H1 (cell line): ENCODE measurements around the gene ZNF91. TPM values are rescaled to one million over a fixed set of nuclear protein-coding genes. Genes with fewer than 3 reads are reported as not detected.

Experiments
- CTCF ChIA-PET: fragments of 300-600 bp; sonication (Branson Sonifier 250); formaldehyde crosslinking; loops from one replicate; lab custom pipeline; 2021; ENCODE audit not compliant: partially characterized antibody; lab: Charles Lee
- POLR2A ChIA-PET: fragments of 300-600 bp; sonication (Branson Sonifier 250); formaldehyde crosslinking; loops from one replicate; lab custom pipeline; 2021; ENCODE audit warnings: inconsistent platforms; ENCODE audit not compliant: partially characterized antibody; lab: Charles Lee
- DNase-seq, 2 experiments: peaks; one replicate each; pipeline versions ENCODE4 v3.0.0 to v3.0.0-alpha.2; 2010 to 2022; ENCODE audit warnings: low spot score in 2 of 2, low read depth in 1 of 2, mixed read lengths in 1 of 2
- FAIRE-seq: peaks from 2 replicates; lab custom pipeline; 2011; peaks lifted over from hg19 to GRCh38; lab: Jason Lieb, UNC
- H2AFZ ChIP-seq: 2 replicates; pipeline ENCODE4 v1.8.1; 2012; ENCODE audit warnings: low read length, inconsistent platforms
- H2AK5ac ChIP-seq: 2 replicates; pipeline ENCODE4 v1.6.1; 2013; ENCODE audit warnings: low read depth, low read length
- H2BK120ac ChIP-seq: replicated peaks from 2 replicates; pipeline ENCODE3; 2013; ENCODE audit warnings: low read depth, low read length, inconsistent platforms
- H2BK12ac ChIP-seq: 2 replicates; pipeline ENCODE4 v1.6.1; 2013; ENCODE audit warnings: low read depth, low read length
- H2BK15ac ChIP-seq: 2 replicates; pipeline ENCODE4 v1.6.1; 2013; ENCODE audit warnings: low read length
- H2BK20ac ChIP-seq: 2 replicates; pipeline ENCODE4 v1.6.1; 2013; ENCODE audit warnings: low read length
- H2BK5ac ChIP-seq: 2 replicates; pipeline ENCODE4 v1.6.1; 2013; ENCODE audit warnings: low read depth, low read length
- H3K14ac ChIP-seq: 2 replicates; pipeline ENCODE4 v1.6.1; 2013; ENCODE audit warnings: inconsistent platforms; ENCODE audit not compliant: insufficient read length
- H3K18ac ChIP-seq: 2 replicates; pipeline ENCODE4 v1.6.1; 2013; ENCODE audit warnings: low read length; ENCODE audit errors: extremely low read depth
- H3K23ac ChIP-seq: 2 replicates; pipeline ENCODE4 v1.6.1; 2013; ENCODE audit warnings: inconsistent platforms; ENCODE audit not compliant: insufficient read length
- H3K23me2 ChIP-seq: 2 replicates; pipeline ENCODE4 v1.6.1; 2013; ENCODE audit warnings: low read depth, low read length
- H3K27ac ChIP-seq: 2 replicates; pipeline ENCODE4 v1.6.1; 2011; ENCODE audit warnings: low read depth, low read length, inconsistent platforms
- H3K27me3 ChIP-seq, 4 experiments: replicated peaks in 1 of 4; 1 replicate in 1 of 4; 2 replicates in 3 of 4; pipeline versions ENCODE4 v1.6.1 to v1.8.1; 2011 to 2013; ENCODE audit warnings: low read length in 3 of 4, mild to moderate bottlenecking in 3 of 4, inconsistent platforms in 2 of 4, mixed read lengths in 2 of 4, moderate library complexity in 1 of 4; ENCODE audit not compliant: control insufficient read depth in 3 of 4, insufficient read depth in 3 of 4; ENCODE audit errors: extremely low read depth in 1 of 4
- H3K36me3 ChIP-seq, 4 experiments: 2 replicates each; pipeline versions ENCODE4 v1.6.1 to v1.8.1; 2011 to 2013; ENCODE audit warnings: mild to moderate bottlenecking in 4 of 4, low read length in 3 of 4, moderate library complexity in 2 of 4, control low read depth in 1 of 4, inconsistent platforms in 1 of 4; ENCODE audit not compliant: insufficient read depth in 4 of 4, control insufficient read depth in 2 of 4
- H3K4ac ChIP-seq: replicated peaks from 2 replicates; pipeline ENCODE3; 2013; ENCODE audit warnings: low read length, low read depth, mixed read lengths, inconsistent platforms; ENCODE audit not compliant: insufficient read length
- H3K4me1 ChIP-seq, 4 experiments: replicated peaks in 1 of 4; 1 replicate in 1 of 4; 2 replicates in 3 of 4; pipeline versions ENCODE4 v1.6.1 to v1.8.1; 2011 to 2013; ENCODE audit warnings: low read length in 3 of 4, inconsistent platforms in 2 of 4, mixed read lengths in 1 of 4; ENCODE audit not compliant: insufficient read depth in 4 of 4, control insufficient read depth in 3 of 4
- H3K4me2 ChIP-seq, 2 experiments: 2 replicates each; pipeline versions ENCODE4 v1.6.1 to v1.8.1; 2011 to 2013; ENCODE audit warnings: low read depth in 2 of 2, low read length in 2 of 2, control low read depth in 1 of 2, inconsistent platforms in 1 of 2, mild to moderate bottlenecking in 1 of 2; ENCODE audit not compliant: insufficient read depth in 1 of 2
- H3K4me3 ChIP-seq, 4 experiments: fragments of 200-600, 300-600 bp in 1 of 4; sonication (generic), shearing (Covaris generic), sonication (Bioruptor Twin) in 1 of 4; 2 replicates each; pipeline versions ENCODE4 v1.5.1 to v1.8.1; 2011 to 2016; ENCODE audit warnings: low read length in 4 of 4, low read depth in 3 of 4, control low read depth in 2 of 4, inconsistent platforms in 2 of 4, mild to moderate bottlenecking in 2 of 4, mixed read lengths in 1 of 4, moderate library complexity in 1 of 4; ENCODE audit not compliant: insufficient read depth in 2 of 4; ENCODE audit errors: extremely low read depth in 1 of 4
- H3K56ac ChIP-seq: replicated peaks from 2 replicates; pipeline ENCODE3; 2013; ENCODE audit warnings: low read depth, mild to moderate bottlenecking, mixed read lengths, low read length, inconsistent platforms; ENCODE audit not compliant: insufficient read length
- H3K79me1 ChIP-seq: 2 replicates; pipeline ENCODE4 v1.6.1; 2013; ENCODE audit warnings: low read depth, low read length, control low read depth
- H3K79me2 ChIP-seq, 2 experiments: 2 replicates each; pipeline versions ENCODE4 v1.6.1 to v1.8.1; 2012 to 2013; ENCODE audit warnings: low read length in 2 of 2, mild to moderate bottlenecking in 2 of 2, inconsistent platforms in 1 of 2; ENCODE audit not compliant: insufficient read depth in 2 of 2, control insufficient read depth in 1 of 2
- H3K9ac ChIP-seq, 4 experiments: replicated peaks in 1 of 4; 1 replicate in 1 of 4; 2 replicates in 3 of 4; pipeline versions ENCODE4 v1.6.1 to v1.8.1; 2011 to 2013; ENCODE audit warnings: low read depth in 3 of 4, low read length in 3 of 4, control low read depth in 2 of 4, mild to moderate bottlenecking in 2 of 4, moderate library complexity in 2 of 4, inconsistent platforms in 1 of 4; ENCODE audit errors: extremely low read depth in 1 of 4
- H3K9me3 ChIP-seq, 2 experiments: 2 replicates each; pipeline versions ENCODE4 v1.6.1 to v1.8.1; 2012 to 2013; ENCODE audit warnings: mild to moderate bottlenecking in 2 of 2, moderate library complexity in 2 of 2, control low read depth in 1 of 2, inconsistent platforms in 1 of 2, low read depth in 1 of 2, low read length in 1 of 2, mixed read lengths in 1 of 2; ENCODE audit not compliant: insufficient read depth in 2 of 2
- H4K20me1 ChIP-seq, 2 experiments: replicated peaks in 1 of 2; 2 replicates each; pipeline versions ENCODE3 to v1.8.1; 2011 to 2013; ENCODE audit warnings: inconsistent platforms in 2 of 2, low read length in 2 of 2, mild to moderate bottlenecking in 1 of 2; ENCODE audit not compliant: insufficient read depth in 2 of 2, control insufficient read depth in 1 of 2
- H4K5ac ChIP-seq: 2 replicates; pipeline ENCODE4 v1.6.1; 2013; ENCODE audit warnings: low read length, low read depth, mixed read lengths, inconsistent platforms; ENCODE audit not compliant: insufficient read length
- H4K8ac ChIP-seq: 2 replicates; pipeline ENCODE4 v1.8.0; 2013; ENCODE audit warnings: mild to moderate bottlenecking, moderate library complexity, low read length, inconsistent platforms; ENCODE audit not compliant: insufficient read depth; ENCODE audit errors: extremely low read depth
- H4K91ac ChIP-seq: replicated peaks from 2 replicates; pipeline ENCODE3; 2013; ENCODE audit warnings: low read length, mixed read lengths, inconsistent platforms; ENCODE audit not compliant: insufficient read length
- HDAC6 ChIP-seq: IDR thresholded peaks from one replicate; pipeline ENCODE4 v1.7.1; 2012; ENCODE audit warnings: low read depth, mild to moderate bottlenecking, inconsistent platforms, low read length, moderate library complexity
- KDM1A ChIP-seq: fragments of 200-600, 300-600 bp; sonication (generic); IDR thresholded peaks from 2 replicates; pipeline ENCODE4 v1.7.1; 2016; ENCODE audit warnings: mild to moderate bottlenecking, low read length, borderline replicate concordance
- MAFK ChIP-seq: IDR thresholded peaks from 2 replicates; pipeline ENCODE4 v1.6.1; 2012; ENCODE audit warnings: low read depth, mild to moderate bottlenecking, improper control_type of control experiment, low read length
- NRF1 ChIP-seq: IDR thresholded peaks from 2 replicates; pipeline ENCODE4 v1.6.1; 2011; ENCODE audit warnings: mild to moderate bottlenecking, low read depth, low read length, improper control_type of control experiment
- POLR2AphosphoS5 ChIP-seq: IDR thresholded peaks from 2 replicates; pipeline ENCODE4 v1.6.1; 2011; ENCODE audit warnings: low read depth, low read length
- POU5F1 ChIP-seq: IDR thresholded peaks from 2 replicates; pipeline ENCODE4 v1.6.1; 2011; ENCODE audit warnings: low read depth, mild to moderate bottlenecking, low read length, moderate library complexity
- RAD21 ChIP-seq, 2 experiments: IDR thresholded peaks in 1 of 2; conservative IDR thresholded peaks in 1 of 2; 2 replicates each; pipeline ENCODE4 v1.6.1; 2011; ENCODE audit warnings: low read depth in 2 of 2, low read length in 2 of 2, improper control_type of control experiment in 1 of 2, inconsistent platforms in 1 of 2, mild to moderate bottlenecking in 1 of 2, moderate library complexity in 1 of 2
- WGBS, 2 experiments: shearing (Covaris generic) in 1 of 2; methylation state at CpG; one replicate each; pipeline versions ENCODE4 v1.1.6 to v1.1.7; 2013 to 2015; ENCODE audit warnings: low lambda C conversion rate in 2 of 2, mixed read lengths in 2 of 2, inconsistent platforms in 1 of 2, low coverage in 1 of 2, missing lambda C conversion rate in 1 of 2; ENCODE audit not compliant: insufficient replicate concordance in 2 of 2, insufficient coverage in 1 of 2, insufficient read length in 1 of 2; ENCODE audit errors: extremely low coverage in 1 of 2, missing lambda C conversion rate in 1 of 2; 5-methylcytosine and 5-hydroxymethylcytosine counted together
- polyA plus RNA-seq, 7 experiments: library from polyadenylated mRNA; depleted of rRNA in 3 of 7; stranded (reverse) in 5 of 7; unstranded in 2 of 7; fragments of >200 nt in 5 of 7; fragments of 200-250 nt in 2 of 7; gene quantifications; 1 replicate in 5 of 7; 2 replicates in 1 of 7; 4 replicates in 1 of 7; pipeline versions ENCODE4 v1.2.1 to v1.2.3, GENCODE V29; 2011 to 2013; ENCODE audit warnings: missing spikeins in 2 of 7, mixed read lengths in 2 of 7
- total RNA-seq: library from RNA; stranded (reverse); fragmentation: NEBNext Ultra II Directional; extraction: Animal tissue kit (Norgen Biotek cat#: 25700); gene quantifications from 2 replicates; pipeline ENCODE4 v1.2.1, GENCODE V29; 2021
- TF ChIP-seq, protein P1 (sequence below): IDR thresholded peaks from 2 replicates; pipeline ENCODE4 v1.6.1; 2012; ENCODE audit warnings: inconsistent platforms

The ZNF91 gene
- total and polyA plus RNA-seq, 2 of the 8 experiments (the other 6 are each of a cell fraction or from before 2014, with no cell fraction given) = 16.5 to 35.1 TPM

- 88% methylated on average over 1 of the region's 1 CpG; no CpG with 5 or more reads in 1 of the 2 experiments for WGBS, 2 experiments
- no peak overlapping the region for H4K5ac ChIP-seq
- H2BK12ac ChIP-seq = no peak overlapping the region
- no peaks in the 10 kb centered on the region for H3K79me2 ChIP-seq
- no peak overlapping the region for H2BK15ac ChIP-seq
- FAIRE-seq (no peak), DNase-seq (no peak)
- no peak overlapping the region for H3K56ac ChIP-seq
- ChIA-PET CTCF (interaction anchor here (0.6 kb wide), 1 partner anchor 21 kb away, joined by 4 read pairs; no protein-coding TSS in a partner anchor), POLR2A (interaction anchor here (1.1 kb wide), 1 partner anchor 32 kb away, joined by 3 read pairs; no protein-coding TSS in a partner anchor)
- no peaks in the 10 kb centered on the region for H3K4me1 ChIP-seq
- no peaks in the 10 kb centered on the region for H3K36me3 ChIP-seq
- no peak overlapping the region for H3K4me3 ChIP-seq
- no peak overlapping the region for H3K4me2 ChIP-seq
- H3K23ac ChIP-seq = no peak overlapping the region
- no peak overlapping the region for H4K91ac ChIP-seq
- TF ChIP-seq, protein P1, sequence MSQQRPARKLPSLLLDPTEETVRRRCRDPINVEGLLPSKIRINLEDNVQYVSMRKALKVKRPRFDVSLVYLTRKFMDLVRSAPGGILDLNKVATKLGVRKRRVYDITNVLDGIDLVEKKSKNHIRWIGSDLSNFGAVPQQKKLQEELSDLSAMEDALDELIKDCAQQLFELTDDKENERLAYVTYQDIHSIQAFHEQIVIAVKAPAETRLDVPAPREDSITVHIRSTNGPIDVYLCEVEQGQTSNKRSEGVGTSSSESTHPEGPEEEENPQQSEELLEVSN = no peak
- TF ChIP-seq HDAC6 (no peak), MAFK (no peak), POU5F1 (no peak), POLR2AphosphoS5 (no peak), KDM1A (no peak), RAD21 (IDR thresholded peaks at IDR 0.05 in 1 of 2, conservative IDR thresholded peaks at IDR 0.05 in 1 of 2; ENCODE audit: low read depth in 2 of 2, low read length in 2 of 2) (peak in 1 of 2 experiments; percentile 26; a peak in 2 of 4 replicates), NRF1 (no peak)
- H3K4ac ChIP-seq = no peak overlapping the region
- no peaks in the 10 kb centered on the region for H4K20me1 ChIP-seq
- peaks cover 0 to 1% (median 0%) of the 10 kb centered on the region in 4 experiments; a peak in 1 of 7 replicates for H3K27me3 ChIP-seq
- H3K27ac ChIP-seq = no peak overlapping the region
- peaks cover 57 to 65% of the 10 kb centered on the region in 2 experiments for H3K9me3 ChIP-seq
- no peak overlapping the region for H3K9ac ChIP-seq
- H3K14ac ChIP-seq = no peak overlapping the region
- no peaks in the 10 kb centered on the region for H3K23me2 ChIP-seq
- no peak overlapping the region for H2BK120ac ChIP-seq
- no peak overlapping the region for H4K8ac ChIP-seq
- no peak overlapping the region for H3K18ac ChIP-seq
- no peak overlapping the region for H2BK20ac ChIP-seq
- H2AK5ac ChIP-seq = no peak overlapping the region
- no peak overlapping the region for H2AFZ ChIP-seq
- H3K79me1 ChIP-seq = no peaks in the 10 kb centered on the region
- H2BK5ac ChIP-seq = no peak overlapping the region
Measured at GRCh38 chr19:23305555-23305954, 89.7 kb downstream of the ZNF91 start.
